HepG2 (cell line): ENCODE measurements around the gene DCLK1. TPM values are rescaled to one million over a fixed set of nuclear protein-coding genes. Genes with fewer than 3 reads are reported as not detected.

Experiments used
- ATAC-seq: fragments of 200-7000 bp; cut with Tn5 transposase; 3 replicates; pipeline ENCODE4 v1.9.1; 2020; ENCODE audit warnings: mild to moderate bottlenecking, moderate library complexity
- BruUV-seq: library from RNA; stranded (reverse); fragments of 400-500 nt; replicated peaks from 2 replicates; lab custom pipeline; 2021; lab: Mats Ljungman, UMichigan
- CTCF ChIA-PET: fragments of 300-600 bp; formaldehyde crosslinking; extraction: SDS; loops from one replicate; lab custom pipeline; 2021; ENCODE audit warnings: low total read pairs, inconsistent platforms, low intra/inter-chr PET ratio; lab: Yijun Ruan, JAX
- POLR2A ChIA-PET: fragments of 350-600 bp; sonication (Branson Sonifier 250); formaldehyde crosslinking; loops from one replicate; lab custom pipeline; 2020; ENCODE audit warnings: antibody characterized with exemption, inconsistent platforms; lab: Yijun Ruan, JAX
- DNase-seq: peaks from one replicate; pipeline ENCODE4 v3.0.0-alpha.2; 2015; ENCODE audit warnings: low spot score
- FAIRE-seq: peaks from 3 replicates; lab custom pipeline; 2011; peaks lifted over from hg19 to GRCh38; lab: Jason Lieb, UNC
- H2AFZ ChIP-seq: one replicate; pipeline ENCODE4 v1.6.1; 2011; ENCODE audit warnings: low read length, inconsistent platforms
- H3K27ac ChIP-seq: fragments of 300-600 bp; 3 replicates; pipeline ENCODE4 v1.8.0; 2011; ENCODE audit warnings: mixed run types, mild to moderate bottlenecking, mixed read lengths, low read length, inconsistent platforms; ENCODE audit not compliant: insufficient read depth; ENCODE audit errors: extremely low read length
- H3K27me3 ChIP-seq, 2 experiments: fragments of 200-600 bp in 1 of 2; 2 replicates in 1 of 2; 3 replicates in 1 of 2; pipeline versions ENCODE4 v1.6.0 to v1.8.0; 2011; ENCODE audit warnings: low read length in 2 of 2, mild to moderate bottlenecking in 2 of 2, moderate library complexity in 2 of 2, inconsistent platforms in 1 of 2; ENCODE audit not compliant: insufficient read depth in 2 of 2, control insufficient read depth in 1 of 2
- H3K36me3 ChIP-seq, 2 experiments: fragments of 200-600 bp in 1 of 2; replicated peaks in 1 of 2; 2 replicates in 1 of 2; 3 replicates in 1 of 2; pipeline versions ENCODE4 v1.5.1 to v1.8.0; 2011; ENCODE audit warnings: low read length in 2 of 2, inconsistent platforms in 1 of 2; ENCODE audit not compliant: insufficient read depth in 2 of 2, control insufficient read depth in 1 of 2
- H3K4me1 ChIP-seq: 2 replicates; pipeline ENCODE4 v1.5.1; 2012; ENCODE audit warnings: low read length, inconsistent platforms; ENCODE audit not compliant: insufficient read depth
- H3K4me2 ChIP-seq: 2 replicates; pipeline ENCODE4 v1.6.0; 2011; ENCODE audit warnings: low read depth, low read length, inconsistent platforms
- H3K4me3 ChIP-seq, 3 experiments: fragments of 200-600 bp in 1 of 3; sonication (generic), shearing (Covaris generic) in 1 of 3; replicated peaks in 1 of 3; 2 replicates each; pipeline ENCODE4 v1.5.1; 2011 to 2016; ENCODE audit warnings: low read length in 3 of 3, inconsistent platforms in 2 of 3, low read depth in 2 of 3, mild to moderate bottlenecking in 2 of 3, control low read depth in 1 of 3, mixed read lengths in 1 of 3; ENCODE audit not compliant: insufficient read depth in 1 of 3
- H3K79me2 ChIP-seq: one replicate; pipeline ENCODE4 v1.6.1; 2011; ENCODE audit warnings: low read length, inconsistent platforms; ENCODE audit not compliant: insufficient read depth
- H3K9ac ChIP-seq: 2 replicates; pipeline ENCODE4 v1.6.0; 2011; ENCODE audit warnings: mild to moderate bottlenecking, low read depth, low read length, inconsistent platforms; ENCODE audit not compliant: insufficient read depth
- H3K9me3 ChIP-seq: 2 replicates; pipeline ENCODE4 v1.5.1; 2012; ENCODE audit warnings: mild to moderate bottlenecking, low read length
- H4K20me1 ChIP-seq: 2 replicates; pipeline ENCODE4 v1.6.0; 2011; ENCODE audit warnings: inconsistent platforms, mild to moderate bottlenecking, low read length, moderate library complexity; ENCODE audit not compliant: insufficient read depth
- ATRX ChIP-seq: sonication (generic); formaldehyde crosslinking; IDR thresholded peaks from 2 replicates; pipeline ENCODE4 v1.4.0; 2020; ENCODE audit warnings: missing genetic modification reagents, borderline replicate concordance
- DNMT3B ChIP-seq: conservative IDR thresholded peaks from 2 replicates; pipeline ENCODE4 v1.6.1; 2016; ENCODE audit warnings: missing biosample characterization, control low read depth
- MXD4 ChIP-seq: IDR thresholded peaks from 2 replicates; pipeline ENCODE4 v1.6.1; 2016; ENCODE audit warnings: mild to moderate bottlenecking, missing biosample characterization, missing genetic modification reagents
- PCBP2 ChIP-seq: fragments of 200-400 bp; formaldehyde crosslinking; optimal IDR thresholded peaks from 2 replicates; pipeline ENCODE3; 2018; ENCODE audit warnings: low read length, low read depth; ENCODE audit not compliant: poor library complexity, severe bottlenecking
- RNF2 ChIP-seq: fragments of 450-650 bp; conservative IDR thresholded peaks from 2 replicates; pipeline ENCODE4 v1.6.1; 2016; ENCODE audit warnings: low read depth
- SMYD3 ChIP-seq: sonication (generic); formaldehyde crosslinking; IDR thresholded peaks from 2 replicates; pipeline ENCODE4 v1.8.1; 2023; ENCODE audit warnings: mild to moderate bottlenecking, missing genetic modification reagents
- XRCC5 ChIP-seq: fragments of 200-400 bp; formaldehyde crosslinking; optimal IDR thresholded peaks from 2 replicates; pipeline ENCODE3; 2017; ENCODE audit warnings: mild to moderate bottlenecking, low read length
- ZNF335 ChIP-seq: sonication (generic); formaldehyde crosslinking; IDR thresholded peaks from 2 replicates; pipeline ENCODE4 v1.4.0; 2020; ENCODE audit warnings: missing genetic modification reagents
- ZNF724P ChIP-seq: sonication (generic); formaldehyde crosslinking; IDR thresholded peaks from 2 replicates; pipeline ENCODE4 v1.8.0; 2022; ENCODE audit warnings: missing genetic modification reagents, borderline replicate concordance
- ZNF776 ChIP-seq: sonication (generic); formaldehyde crosslinking; IDR thresholded peaks from 2 replicates; pipeline ENCODE4 v1.4.0; 2020; ENCODE audit warnings: mild to moderate bottlenecking, missing genetic modification reagents
- ZNF790 ChIP-seq: sonication (generic); formaldehyde crosslinking; IDR thresholded peaks from 2 replicates; pipeline ENCODE4 v1.8.0; 2022; ENCODE audit warnings: missing genetic modification reagents, mild to moderate bottlenecking, borderline replicate concordance
- WGBS: methylation state at CpG from one replicate; pipeline ENCODE4 v1.1.6; 2017; ENCODE audit warnings: low lambda C conversion rate; 5-methylcytosine and 5-hydroxymethylcytosine counted together
- in situ Hi-C: cut with HindIII; loops from 2 replicates; pipeline ENCODE4 v1.10.0; 2017; ENCODE audit warnings: low pct_unique_long_range_greater_than_20kb; ENCODE audit not compliant: extremely low pct_ligation_motif_present
- intact Hi-C: fragments of 100-400 bp; cut with micrococcal nuclease; formaldehyde crosslinking; loops from one replicate; pipeline ENCODE4 v1.10.0; 2022; ENCODE audit not compliant: unreplicated experiment
- polyA plus RNA-seq, 8 experiments: library from polyadenylated mRNA; depleted of rRNA in 3 of 8; stranded (reverse) in 7 of 8; unstranded in 1 of 8; fragments of >200 nt; fragmentation: Illumina TruSeq in 4 of 8; extraction: Trizol in 4 of 8; gene quantifications; 2 replicates each; pipeline versions ENCODE4 v1.2.1 to v1.2.3, GENCODE V29; 2011 to 2016; ENCODE audit warnings: low read depth in 4 of 8, missing spikeins in 1 of 8, mixed read lengths in 1 of 8; ENCODE audit not compliant: insufficient read depth in 1 of 8
- total RNA-seq, 5 experiments: library from RNA; depleted of rRNA; stranded (reverse); fragments of >200 nt; fragmentation: Illumina TruSeq; extraction: Trizol; gene quantifications; 2 replicates each; pipeline ENCODE4 v1.2.3, GENCODE V29; 2016; ENCODE audit warnings: low read depth in 1 of 5
- TF ChIP-seq, protein P1 (sequence below): sonication (generic); formaldehyde crosslinking; IDR thresholded peaks from 2 replicates; pipeline ENCODE4 v1.9.0; 2021; ENCODE audit warnings: missing genetic modification reagents, mild to moderate bottlenecking, borderline replicate concordance
- TF ChIP-seq, protein P2 (sequence below), 2 experiments: sonication (generic) in 1 of 2; formaldehyde crosslinking in 1 of 2; IDR thresholded peaks; 2 replicates each; pipeline versions ENCODE4 v1.4.0 to v1.6.1; 2018 to 2020; ENCODE audit warnings: missing genetic modification reagents in 2 of 2, borderline replicate concordance in 1 of 2, low read depth in 1 of 2, mild to moderate bottlenecking in 1 of 2, missing biosample characterization in 1 of 2
- TF ChIP-seq, protein P3 (sequence below): sonication (generic); formaldehyde crosslinking; IDR thresholded peaks from 2 replicates; pipeline ENCODE4 v1.4.0; 2020; ENCODE audit warnings: missing genetic modification reagents

The DCLK1 gene
- total and polyA plus RNA-seq, 2 of the 13 experiments (the other 11 are each of a cell fraction or from before 2014, with no cell fraction given), result not detected

DNA sequence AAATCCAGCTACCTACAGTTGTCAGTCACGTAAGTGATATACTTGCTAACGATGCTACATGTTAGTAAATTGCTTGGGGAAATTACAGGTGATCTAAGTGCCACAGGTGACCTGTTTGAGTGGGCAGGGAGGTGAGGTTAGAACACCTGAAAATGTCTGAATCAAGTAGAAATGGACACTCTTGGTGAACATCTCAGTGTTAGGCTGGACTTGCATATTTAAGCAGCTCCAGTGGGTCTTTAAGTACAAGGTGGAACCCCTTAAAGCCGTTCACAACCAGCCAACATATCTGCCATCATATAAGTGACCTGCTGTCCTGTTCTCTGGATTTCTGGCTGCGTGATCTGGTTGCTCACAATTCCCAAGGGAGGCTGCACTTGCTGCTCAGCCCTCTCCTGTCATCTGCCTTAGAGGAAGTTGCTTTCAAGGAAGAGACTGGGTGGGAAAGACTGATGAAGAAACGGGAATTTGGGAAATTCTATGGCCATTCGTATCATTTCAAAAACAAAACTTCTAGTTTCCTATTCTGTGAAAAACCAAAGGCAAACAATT lies 244.0 kb downstream of the DCLK1 start:
- Histone ChIP-seq H3K79me2 (no peaks in the 10 kb centered on the region), H3K36me3 (no peaks in the 10 kb centered on the region), H3K4me1 (no peaks in the 10 kb centered on the region), H3K27ac (no peak overlapping the region), H4K20me1 (no peaks in the 10 kb centered on the region), H3K4me2 (no peak overlapping the region), H3K9ac (no peak overlapping the region), H3K27me3 (no peaks in the 10 kb centered on the region)
- no TSS peak for BruUV-seq
- POLR2A ChIA-PET, result no interaction called here
- ATAC-seq, result no peak
- CTCF ChIA-PET, result no interaction called here
- WGBS, result 5% methylated on average over 6 of the region's 6 CpGs
- TF ChIP-seq, protein P1, sequence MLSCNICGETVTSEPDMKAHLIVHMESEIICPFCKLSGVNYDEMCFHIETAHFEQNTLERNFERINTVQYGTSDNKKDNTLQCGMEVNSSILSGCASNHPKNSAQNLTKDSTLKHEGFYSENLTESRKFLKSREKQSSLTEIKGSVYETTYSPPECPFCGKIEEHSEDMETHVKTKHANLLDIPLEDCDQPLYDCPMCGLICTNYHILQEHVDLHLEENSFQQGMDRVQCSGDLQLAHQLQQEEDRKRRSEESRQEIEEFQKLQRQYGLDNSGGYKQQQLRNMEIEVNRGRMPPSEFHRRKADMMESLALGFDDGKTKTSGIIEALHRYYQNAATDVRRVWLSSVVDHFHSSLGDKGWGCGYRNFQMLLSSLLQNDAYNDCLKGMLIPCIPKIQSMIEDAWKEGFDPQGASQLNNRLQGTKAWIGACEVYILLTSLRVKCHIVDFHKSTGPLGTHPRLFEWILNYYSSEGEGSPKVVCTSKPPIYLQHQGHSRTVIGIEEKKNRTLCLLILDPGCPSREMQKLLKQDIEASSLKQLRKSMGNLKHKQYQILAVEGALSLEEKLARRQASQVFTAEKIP (CRISPR knock-in tag), result no peak
- TF ChIP-seq ATRX (CRISPR knock-in tag), result no peak
- no peak for TF ChIP-seq DNMT3B (CRISPR knock-in tag)
- no peak for TF ChIP-seq MXD4 (CRISPR knock-in tag)
- TF ChIP-seq PCBP2, result no peak
- TF ChIP-seq, protein P2, sequence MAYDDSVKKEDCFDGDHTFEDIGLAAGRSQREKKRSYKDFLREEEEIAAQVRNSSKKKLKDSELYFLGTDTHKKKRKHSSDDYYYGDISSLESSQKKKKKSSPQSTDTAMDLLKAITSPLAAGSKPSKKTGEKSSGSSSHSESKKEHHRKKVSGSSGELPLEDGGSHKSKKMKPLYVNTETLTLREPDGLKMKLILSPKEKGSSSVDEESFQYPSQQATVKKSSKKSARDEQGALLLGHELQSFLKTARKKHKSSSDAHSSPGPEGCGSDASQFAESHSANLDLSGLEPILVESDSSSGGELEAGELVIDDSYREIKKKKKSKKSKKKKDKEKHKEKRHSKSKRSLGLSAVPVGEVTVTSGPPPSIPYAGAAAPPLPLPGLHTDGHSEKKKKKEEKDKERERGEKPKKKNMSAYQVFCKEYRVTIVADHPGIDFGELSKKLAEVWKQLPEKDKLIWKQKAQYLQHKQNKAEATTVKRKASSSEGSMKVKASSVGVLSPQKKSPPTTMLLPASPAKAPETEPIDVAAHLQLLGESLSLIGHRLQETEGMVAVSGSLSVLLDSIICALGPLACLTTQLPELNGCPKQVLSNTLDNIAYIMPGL (CRISPR knock-in tag; IDR thresholded peaks at IDR 0.05; ENCODE audit: borderline replicate concordance in 1 of 2, low read depth in 1 of 2), result no peak
- no peak for TF ChIP-seq ZNF776 (CRISPR knock-in tag)
- no peak for TF ChIP-seq XRCC5
- TF ChIP-seq ZNF724P (CRISPR knock-in tag), result no peak
- TF ChIP-seq SMYD3 (CRISPR knock-in tag), result no peak
- TF ChIP-seq ZNF790 (CRISPR knock-in tag), result no peak
- TF ChIP-seq RNF2, result no peak
- no peak for TF ChIP-seq ZNF335 (CRISPR knock-in tag)
- TF ChIP-seq, protein P3, sequence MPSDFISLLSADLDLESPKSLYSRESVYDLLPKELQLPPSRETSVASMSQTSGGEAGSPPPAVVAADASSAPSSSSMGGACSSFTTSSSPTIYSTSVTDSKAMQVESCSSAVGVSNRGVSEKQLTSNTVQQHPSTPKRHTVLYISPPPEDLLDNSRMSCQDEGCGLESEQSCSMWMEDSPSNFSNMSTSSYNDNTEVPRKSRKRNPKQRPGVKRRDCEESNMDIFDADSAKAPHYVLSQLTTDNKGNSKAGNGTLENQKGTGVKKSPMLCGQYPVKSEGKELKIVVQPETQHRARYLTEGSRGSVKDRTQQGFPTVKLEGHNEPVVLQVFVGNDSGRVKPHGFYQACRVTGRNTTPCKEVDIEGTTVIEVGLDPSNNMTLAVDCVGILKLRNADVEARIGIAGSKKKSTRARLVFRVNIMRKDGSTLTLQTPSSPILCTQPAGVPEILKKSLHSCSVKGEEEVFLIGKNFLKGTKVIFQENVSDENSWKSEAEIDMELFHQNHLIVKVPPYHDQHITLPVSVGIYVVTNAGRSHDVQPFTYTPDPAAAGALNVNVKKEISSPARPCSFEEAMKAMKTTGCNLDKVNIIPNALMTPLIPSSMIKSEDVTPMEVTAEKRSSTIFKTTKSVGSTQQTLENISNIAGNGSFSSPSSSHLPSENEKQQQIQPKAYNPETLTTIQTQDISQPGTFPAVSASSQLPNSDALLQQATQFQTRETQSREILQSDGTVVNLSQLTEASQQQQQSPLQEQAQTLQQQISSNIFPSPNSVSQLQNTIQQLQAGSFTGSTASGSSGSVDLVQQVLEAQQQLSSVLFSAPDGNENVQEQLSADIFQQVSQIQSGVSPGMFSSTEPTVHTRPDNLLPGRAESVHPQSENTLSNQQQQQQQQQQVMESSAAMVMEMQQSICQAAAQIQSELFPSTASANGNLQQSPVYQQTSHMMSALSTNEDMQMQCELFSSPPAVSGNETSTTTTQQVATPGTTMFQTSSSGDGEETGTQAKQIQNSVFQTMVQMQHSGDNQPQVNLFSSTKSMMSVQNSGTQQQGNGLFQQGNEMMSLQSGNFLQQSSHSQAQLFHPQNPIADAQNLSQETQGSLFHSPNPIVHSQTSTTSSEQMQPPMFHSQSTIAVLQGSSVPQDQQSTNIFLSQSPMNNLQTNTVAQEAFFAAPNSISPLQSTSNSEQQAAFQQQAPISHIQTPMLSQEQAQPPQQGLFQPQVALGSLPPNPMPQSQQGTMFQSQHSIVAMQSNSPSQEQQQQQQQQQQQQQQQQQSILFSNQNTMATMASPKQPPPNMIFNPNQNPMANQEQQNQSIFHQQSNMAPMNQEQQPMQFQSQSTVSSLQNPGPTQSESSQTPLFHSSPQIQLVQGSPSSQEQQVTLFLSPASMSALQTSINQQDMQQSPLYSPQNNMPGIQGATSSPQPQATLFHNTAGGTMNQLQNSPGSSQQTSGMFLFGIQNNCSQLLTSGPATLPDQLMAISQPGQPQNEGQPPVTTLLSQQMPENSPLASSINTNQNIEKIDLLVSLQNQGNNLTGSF (CRISPR knock-in tag), result no peak
- TF ChIP-seq, all 625 proteins: peak for 0
- intact Hi-C loops, result no loop called here
- in situ Hi-C loops, result no loop called here
- no peak for FAIRE-seq
- Histone ChIP-seq H3K4me3 (no peak overlapping the region), H3K9me3 (no peaks in the 10 kb centered on the region), H2AFZ (no peak overlapping the region)
- DNase-seq, result no peak
